ENCODE data around the gene CCDC30. TPM values are rescaled to one million over a fixed set of nuclear protein-coding genes. Genes with fewer than 3 reads are reported as not detected.
"Not testable (repeated sequence)": the region's sequence is repeated elsewhere in the genome, so short reads cannot be mapped to it uniquely, and the experiment has no call there.

CCDC30 gene
- total RNA-seq, 1 experiment from 2014 or later = 0.34 TPM

DNA sequence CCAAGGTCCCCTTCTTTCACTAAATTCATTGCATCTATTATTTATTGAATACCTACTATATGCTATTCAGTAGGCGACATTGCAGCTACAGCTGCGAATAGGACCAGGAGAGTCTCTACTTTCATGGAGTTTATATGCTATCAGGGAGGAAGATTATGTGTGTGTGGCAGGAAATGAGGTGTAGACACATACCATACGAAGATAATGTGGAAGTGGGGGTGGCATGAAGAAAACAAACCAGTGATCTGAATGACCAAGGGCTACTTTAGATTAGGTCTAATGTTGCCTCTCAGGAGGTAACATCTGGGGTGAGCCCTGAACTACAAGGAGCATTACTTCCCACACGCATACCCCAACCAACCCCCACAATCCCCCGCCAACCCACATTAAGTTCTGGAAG, 194.1 kb downstream of the CCDC30 start:
- DNase-seq (ENCODE audit: low read depth) = no peak

DNA sequence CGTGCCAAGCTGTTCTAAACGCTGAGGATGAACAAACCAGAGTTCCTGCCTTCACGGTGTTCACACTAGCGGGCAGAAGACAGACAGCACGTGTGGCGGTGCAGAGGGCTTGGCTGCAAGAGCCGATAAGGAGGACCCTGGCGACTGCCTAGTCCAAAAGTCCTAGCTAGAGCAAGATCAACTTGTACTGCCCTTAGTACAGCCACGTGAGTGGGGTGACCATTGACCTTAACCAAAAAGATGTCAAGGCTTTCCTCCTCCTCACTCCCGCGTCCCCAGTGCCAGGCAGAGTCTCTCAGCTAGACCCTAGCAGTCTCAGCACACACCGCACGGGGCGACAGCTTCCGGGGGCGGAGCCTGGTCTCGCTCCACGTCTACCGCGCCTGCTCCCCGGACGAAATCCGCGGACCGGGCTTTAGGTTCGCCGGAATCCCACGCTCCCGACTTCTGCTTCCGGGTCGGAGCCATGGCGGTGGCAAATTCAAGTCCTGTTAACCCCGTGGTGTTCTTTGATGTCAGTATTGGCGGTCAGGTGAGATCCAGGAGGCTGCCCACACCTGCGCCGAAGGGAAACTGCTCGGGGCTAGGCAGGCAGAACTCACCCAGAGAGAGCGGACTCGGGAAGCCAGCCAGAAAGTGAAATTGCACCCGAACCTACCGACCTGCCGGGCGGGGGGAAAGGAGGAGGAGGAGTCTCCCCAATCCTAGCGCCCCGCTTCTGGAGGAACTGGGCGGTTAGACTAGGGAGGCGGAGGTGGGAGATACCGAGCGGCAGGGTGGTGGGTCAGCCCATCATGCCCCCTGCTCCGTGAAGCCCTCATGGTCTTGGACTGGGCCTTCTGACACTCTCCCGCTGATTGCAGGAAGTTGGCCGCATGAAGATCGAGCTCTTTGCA, 195.1 kb downstream of the CCDC30 start, which contains the start of gene PPIH:
Gene PPIH, plus strand, starts transcription at position 443 of the 896 bp plus-strand sequence. Its CDS starts 24 bp downstream, at position 467.
- DNase-seq (ENCODE audit: low read depth) = peak; percentile 93

DNA sequence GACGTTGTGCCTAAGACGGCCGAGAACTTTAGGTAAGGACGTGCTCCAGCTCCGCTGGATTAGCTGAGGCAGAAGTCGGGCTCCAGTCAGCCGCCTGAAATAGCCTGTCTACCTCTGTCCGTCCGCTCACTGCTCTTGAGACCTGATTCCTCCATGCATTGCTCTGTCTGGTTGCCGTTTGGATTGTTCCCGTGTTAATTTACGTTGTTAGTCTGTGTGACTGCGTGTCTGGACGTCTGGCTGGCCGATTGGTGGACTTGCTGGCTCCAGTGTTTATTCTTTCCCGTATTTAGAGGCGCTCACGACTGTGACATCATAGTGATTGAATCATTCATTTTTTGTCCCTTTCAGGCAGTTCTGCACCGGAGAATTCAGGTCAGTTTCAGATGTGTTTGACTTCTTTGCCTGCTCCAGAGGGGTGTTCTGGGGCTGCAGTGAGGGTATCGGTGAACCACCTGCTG, 195.8 kb downstream of the CCDC30 start:
- DNase-seq (ENCODE audit: low read depth) = peak; percentile 39

DNA sequence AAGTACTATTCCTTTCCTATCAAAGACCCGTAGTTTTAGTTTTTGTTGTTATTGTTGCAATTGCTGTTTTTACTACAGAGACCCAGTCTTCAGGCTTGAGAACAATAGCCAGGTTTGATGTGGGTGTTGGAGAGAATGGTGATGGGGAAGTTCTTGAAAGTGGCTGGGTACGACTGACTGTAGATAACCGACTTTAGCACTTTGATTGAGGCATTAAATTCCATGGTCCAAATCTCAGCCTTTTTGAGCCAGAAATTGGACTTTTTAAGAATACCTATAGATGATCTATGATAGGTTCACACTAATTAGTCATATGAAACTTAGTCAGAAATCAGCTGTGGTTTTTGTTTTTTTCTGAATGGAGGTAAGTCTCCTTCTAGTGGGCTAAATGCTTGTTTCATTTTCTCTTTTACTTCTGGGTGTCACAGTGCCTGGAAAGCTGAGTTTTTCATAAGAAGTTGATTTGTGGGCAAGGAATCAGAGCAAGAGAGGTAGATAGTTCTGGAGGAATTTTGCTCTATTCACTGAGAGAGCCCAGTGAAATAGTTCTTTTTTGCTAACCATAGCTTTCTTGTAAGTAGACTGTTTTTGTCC, 197.9 kb downstream of the CCDC30 start:
- no peak for DNase-seq (ENCODE audit: low read depth)

DNA sequence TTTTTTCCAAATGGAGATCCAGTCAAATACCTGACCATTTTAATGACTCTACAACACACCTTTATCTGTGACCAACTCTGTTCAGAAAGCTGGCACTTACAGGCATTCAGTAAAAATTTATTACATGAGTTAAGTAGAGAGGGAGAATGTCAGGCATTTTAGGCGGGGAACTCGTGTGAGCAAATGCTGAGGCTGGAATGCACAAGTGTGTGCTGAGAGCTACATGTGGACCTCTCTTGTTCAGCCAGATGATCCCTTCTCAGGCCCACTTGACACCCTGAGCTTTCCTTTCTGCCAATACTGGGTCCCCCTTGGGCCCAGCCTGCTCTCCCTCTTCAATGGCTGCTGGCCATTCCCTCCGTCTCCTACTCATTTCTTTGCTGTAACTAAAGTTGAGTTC, 206.8 kb downstream of the CCDC30 start:
- DNase-seq (ENCODE audit: low read depth) = no peak

DNA sequence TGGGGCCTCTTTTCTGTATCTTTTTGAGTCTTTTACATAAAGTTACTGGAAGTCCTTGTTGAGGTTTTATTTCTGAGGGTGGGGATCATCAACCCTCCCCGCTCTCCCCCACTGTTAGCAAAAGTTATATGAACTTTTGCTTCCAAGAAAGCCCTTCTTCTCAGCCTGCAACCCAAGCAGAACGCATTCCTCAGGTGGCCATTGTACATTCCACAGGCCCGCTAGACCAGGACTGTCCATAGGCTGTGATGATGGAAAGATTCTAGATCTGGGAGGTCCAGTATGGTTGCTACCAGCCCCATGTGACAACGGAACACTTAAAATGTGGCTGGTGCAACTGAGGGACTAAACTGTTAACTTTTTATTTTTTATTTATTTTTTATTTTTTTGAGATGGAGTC, 207.3 kb downstream of the CCDC30 start:
- DNase-seq (ENCODE audit: low read depth) = no peak

DNA sequence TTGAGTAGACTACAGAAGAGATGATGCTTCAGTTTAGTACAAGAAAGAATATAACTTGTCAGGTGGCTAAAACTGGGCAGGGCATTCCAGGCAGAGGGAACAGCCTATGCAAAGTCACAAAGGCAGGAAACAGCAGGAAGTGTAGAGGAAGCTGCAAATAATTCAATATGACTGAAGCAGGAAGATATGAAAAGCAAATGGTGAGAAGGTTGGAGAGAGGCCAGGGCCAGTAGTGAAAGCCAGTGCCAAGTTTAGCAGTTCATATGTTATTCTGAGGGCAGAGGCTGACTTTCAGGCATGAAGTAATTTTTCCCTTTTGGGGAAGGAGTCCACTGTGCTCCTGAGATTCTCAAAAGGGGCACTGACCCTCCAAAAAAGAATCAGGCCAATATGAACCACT, 211.1 kb downstream of the CCDC30 start:
- DNase-seq (ENCODE audit: low read depth) = no peak

DNA sequence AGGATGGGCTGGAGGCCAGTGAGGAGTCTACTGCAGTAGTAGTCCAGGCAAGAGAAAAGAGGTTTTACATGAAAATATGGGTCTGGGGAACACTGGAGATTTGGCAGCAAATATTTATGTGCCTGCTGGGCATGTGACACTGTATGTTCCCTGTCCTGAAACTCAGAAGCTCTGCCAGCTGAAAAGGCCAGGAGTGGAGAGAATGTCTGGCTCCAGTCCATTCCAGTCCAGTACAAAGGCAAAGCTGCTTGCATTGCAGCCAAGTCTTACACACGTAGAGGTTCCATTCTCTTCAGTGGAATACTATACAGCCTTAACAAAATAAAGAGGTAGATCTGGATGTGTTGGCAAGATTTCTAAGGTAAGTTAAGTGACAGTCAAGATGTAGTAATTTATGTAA, 211.6 kb downstream of the CCDC30 start:
- no peak for DNase-seq (ENCODE audit: low read depth)

DNA sequence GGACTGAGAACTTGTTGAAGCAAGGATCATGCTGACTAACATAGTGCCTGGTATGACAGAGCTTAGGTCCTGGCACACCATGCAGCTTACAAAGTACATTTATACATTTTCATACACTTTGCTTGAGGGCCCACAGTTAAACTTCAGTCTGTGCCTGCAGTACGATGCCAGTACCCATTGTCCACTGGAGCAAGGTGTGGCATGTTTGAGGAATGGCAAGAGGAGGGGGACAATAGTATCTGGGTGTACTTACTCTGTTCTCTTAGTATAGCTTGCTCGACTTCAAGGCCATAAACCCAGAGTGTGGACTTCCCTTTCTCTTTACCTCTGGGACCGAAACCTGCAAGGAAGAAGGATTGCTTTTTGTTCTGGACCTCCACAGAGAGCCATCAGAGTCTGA, 212.4 kb downstream of the CCDC30 start:
- DNase-seq (ENCODE audit: low read depth) = no peak

DNA sequence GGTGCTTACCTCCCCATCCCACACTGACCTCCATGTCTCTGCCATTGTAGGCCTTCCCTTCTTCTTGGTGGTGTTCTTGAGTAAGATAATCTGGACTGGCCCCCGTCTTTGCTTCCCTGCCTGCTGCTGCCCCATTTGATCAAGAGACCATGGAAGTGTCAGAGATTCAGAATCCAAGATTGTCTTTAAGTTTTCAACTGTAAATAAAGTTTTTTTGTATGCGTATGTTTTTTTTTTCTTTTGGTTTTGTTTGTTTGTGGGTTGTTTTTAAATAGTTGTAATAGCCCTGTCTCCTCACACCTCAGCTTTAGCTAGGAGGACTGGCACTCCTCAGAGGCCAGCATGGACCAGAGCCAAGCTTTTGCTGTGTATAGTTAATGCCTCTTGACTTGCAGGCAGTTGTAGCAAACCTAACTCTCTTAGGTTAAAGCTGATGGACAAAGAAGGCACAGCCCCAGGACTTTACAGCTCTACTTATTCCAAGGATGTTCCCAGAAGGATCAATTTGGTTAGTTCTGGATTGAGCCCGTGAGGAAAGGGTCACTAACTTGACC, 213.5 kb downstream of the CCDC30 start:
- no peak for DNase-seq (ENCODE audit: low read depth)

DNA sequence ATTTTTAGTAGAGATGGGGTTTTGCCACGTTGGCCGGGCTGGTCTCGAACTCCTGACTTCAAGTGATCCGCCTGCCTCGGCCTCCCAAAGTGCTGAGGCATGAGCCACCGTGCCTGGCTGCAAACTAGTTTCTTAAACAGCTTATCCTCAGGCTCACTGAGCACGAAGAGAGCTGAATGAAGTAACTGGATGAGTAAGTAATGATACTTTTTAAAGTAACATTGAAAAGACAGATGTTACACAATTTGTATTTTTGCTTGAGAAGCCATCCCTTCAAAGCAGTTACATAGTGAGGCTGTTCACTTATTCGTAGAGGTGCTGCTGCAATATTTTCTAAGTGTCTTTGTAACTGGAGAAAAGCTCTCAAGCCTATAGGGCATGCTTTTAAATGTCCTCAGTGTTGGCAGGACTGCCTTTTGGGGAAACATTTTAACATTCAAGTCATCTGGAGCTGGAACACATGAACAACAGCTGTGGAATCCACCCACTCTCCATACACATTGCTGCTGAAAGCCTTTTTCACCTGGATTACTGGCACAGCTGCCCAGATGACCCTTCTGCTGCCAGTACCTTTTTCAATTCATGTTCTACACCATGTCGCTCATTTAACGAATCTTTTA, 216.4 kb downstream of the CCDC30 start:
- DNase-seq (ENCODE audit: low read depth) = no peak

DNA sequence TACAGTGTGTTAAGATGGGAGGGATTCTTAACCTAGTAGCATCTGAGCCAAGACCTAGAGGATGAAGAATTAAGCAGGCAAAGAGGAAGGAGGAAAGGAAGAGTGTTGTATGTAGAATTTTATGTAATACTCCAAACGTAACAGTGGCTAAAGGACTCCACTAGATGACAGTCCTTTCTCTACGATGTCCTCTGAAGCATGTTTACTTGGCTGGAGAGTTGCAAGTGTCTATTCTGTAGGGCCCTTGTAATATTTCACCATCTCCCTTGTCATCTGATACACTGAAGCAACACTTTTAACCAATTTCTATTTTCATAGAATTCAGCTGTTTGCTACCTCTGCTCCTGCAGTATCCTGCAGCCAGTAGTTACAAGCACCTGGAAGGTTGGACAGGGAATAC, 217.0 kb downstream of the CCDC30 start:
- no peak for DNase-seq (ENCODE audit: low read depth)

DNA sequence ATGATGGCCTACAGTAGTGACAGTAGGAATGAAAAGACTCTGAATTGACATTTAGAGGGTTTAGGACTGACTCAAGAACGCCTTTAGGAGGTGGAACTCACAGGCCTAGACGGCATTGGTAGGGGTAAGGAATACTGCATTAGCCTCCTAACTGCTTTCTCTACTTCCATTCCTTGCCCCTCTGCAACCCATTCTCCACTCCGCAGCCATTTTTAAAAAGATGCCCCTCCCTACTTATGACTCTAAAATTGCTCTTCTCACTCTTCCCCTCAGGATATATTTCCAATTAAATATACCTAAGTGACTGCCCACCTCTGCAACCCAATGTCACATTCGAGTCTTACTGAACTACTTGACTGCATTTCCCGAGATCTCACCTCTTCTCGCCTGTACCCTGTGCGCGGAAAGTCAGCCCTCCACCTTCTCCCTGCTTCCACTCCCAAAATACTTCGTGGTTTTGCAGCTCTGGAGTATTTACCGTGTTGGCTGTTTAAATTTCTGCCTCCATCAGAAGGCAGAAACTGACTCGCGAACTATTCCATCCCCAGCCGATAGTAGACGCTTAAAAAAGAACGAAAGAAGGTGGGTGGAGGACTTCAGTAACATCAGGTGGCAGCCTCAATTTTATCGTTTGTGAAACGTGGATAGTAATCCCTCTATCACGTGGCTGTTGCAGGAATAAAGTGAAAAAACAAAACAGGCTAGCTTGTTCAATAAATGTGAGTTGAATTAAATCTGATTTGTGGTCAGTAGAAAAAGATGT, 218.0 kb downstream of the CCDC30 start:
- peak; percentile 28 for DNase-seq (ENCODE audit: low read depth)

DNA sequence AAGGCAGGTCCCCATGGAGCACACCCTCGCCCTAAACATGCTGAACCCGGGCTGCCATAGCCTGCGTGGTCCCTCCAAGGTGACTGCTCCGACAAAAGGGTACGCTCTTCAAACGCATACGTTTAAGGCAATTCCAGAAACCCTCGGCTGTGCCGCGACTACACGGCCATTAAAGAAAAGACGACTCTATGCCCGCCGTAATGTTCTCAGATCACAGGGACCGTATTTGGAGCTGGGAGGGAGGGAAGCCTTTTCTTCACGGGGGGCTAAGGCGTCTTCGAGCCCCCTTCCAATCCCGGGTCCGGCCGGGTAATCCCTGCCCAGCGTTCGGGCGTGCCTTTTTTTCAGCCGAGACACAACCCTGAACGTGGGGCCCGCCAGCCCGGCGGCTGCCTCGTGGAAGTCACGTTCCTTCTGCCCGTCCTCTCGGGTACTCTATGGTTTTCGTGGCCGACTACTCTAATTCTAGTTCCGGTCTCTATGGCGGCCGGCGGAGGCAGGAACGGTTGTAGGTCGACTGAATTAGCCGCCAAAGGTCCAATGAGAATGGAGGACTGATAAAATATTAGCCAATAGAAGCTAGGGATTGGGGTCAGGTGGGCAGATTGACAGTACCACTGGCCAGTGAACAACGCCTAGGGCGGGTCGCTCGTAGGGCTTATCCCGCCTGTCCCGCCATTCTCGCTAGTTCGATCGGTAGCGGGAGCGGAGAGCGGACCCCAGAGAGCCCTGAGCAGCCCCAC, 218.8 kb downstream of the CCDC30 start, which contains the start of gene YBX1:
Gene YBX1, plus strand, starts transcription at position 678 of the 743 bp plus-strand sequence. CDS start 148 bp downstream, outside the sequence.
- peak; percentile 99 for DNase-seq (ENCODE audit: low read depth)

DNA sequence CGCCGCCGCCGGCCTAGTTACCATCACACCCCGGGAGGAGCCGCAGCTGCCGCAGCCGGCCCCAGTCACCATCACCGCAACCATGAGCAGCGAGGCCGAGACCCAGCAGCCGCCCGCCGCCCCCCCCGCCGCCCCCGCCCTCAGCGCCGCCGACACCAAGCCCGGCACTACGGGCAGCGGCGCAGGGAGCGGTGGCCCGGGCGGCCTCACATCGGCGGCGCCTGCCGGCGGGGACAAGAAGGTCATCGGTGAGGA, 219.3 kb downstream of the CCDC30 start:
- not testable (repeated sequence) for DNase-seq (ENCODE audit: low read depth)

DNA sequence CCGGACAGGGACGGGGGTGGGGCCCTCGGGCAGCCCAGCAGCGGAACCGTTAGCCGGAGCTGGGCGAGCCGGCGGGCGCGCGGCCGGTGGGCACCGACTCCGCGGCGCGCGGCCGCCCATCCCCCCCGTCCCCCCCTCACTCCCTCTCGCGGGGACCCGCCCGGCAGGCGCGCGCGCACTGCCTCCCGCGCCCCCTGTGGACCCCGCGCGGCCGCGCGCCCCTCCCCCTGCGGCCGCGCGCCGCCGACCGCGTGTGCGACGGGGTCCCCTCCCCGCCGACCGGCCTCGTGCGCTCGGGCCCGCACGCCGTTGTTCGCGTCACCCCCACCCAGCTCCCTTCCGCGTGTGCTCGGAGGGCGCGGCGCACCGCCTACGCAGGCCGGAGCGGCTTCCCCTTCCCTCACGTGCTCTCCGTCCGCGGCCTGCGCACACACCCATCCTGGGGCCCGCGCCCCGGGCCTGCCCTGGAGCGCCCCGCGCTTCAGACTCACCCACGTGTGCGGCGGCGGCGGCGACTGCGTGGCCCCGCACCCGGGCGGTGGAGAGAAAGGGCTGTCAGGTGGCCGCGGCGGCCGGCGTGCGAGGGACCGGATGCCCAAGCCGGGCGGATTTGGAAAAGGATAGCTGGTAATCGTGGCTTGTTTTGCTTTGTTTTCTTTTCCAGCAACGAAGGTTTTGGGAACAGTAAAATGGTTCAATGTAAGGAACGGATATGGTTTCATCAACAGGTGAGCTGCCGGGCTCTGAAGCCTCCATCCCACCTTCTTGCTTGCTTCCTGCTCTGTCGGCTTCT, 219.8 kb downstream of the CCDC30 start:
- peak; percentile 58 for DNase-seq (ENCODE audit: low read depth)

DNA sequence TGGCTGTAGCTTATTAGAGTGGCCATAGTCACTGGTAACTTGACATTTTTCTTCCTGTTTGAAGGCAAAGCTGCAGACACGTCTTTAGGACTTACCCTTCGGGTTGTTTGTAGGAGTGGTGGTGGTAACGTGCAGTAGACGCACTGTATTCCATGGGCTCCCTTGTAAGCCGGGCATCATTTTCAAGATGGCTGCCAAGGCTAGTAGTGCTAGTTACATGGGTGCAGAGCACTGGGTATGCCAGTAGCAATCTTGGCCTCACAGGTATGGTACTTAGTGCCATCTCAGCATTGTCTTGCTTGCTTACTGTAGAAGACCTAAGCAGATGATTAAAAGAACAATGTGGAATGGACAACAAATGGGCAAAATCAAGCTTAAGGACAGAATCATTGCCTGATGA, 221.1 kb downstream of the CCDC30 start:
- DNase-seq (ENCODE audit: low read depth) = no peak

DNA sequence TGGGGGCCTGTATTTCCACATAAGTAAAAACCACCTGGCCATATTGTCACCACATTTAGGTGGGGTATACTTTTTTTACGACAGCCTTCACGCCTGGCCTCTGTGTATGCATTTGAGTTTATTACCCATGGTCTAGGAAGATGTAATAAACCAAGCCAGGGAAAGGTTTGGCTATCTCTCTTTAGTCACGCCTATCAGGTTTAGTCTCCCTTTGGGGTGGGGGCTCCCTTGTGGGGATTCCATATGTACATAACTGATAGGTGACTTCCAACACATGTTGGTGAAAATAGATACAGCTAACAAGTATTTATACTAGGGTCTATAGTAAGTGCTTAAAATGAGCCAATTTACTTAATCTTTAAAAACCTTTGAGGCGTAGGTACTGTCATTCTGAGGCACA, 223.3 kb downstream of the CCDC30 start:
- no peak for DNase-seq (ENCODE audit: low read depth)

DNA sequence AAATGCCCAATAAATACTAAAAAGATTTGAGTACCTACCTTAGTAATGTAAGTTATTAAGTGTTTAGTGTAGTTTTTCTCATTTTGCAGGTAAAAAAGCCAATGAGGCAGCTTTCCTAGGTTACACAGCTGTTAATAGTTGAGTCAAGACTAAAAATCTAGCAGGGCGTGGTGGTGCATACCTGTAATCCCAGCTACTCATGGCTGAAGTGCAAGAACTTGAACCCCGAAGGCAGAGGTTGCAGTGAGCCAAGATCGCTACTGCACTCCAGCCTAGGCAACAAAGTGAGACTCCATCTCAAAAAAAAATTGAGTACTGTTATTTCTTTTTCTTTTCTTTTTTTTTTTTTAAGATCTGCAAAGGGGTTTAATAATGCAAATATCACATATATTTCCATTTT, 226.8 kb downstream of the CCDC30 start:
- DNase-seq (ENCODE audit: low read depth) = no peak

DNA sequence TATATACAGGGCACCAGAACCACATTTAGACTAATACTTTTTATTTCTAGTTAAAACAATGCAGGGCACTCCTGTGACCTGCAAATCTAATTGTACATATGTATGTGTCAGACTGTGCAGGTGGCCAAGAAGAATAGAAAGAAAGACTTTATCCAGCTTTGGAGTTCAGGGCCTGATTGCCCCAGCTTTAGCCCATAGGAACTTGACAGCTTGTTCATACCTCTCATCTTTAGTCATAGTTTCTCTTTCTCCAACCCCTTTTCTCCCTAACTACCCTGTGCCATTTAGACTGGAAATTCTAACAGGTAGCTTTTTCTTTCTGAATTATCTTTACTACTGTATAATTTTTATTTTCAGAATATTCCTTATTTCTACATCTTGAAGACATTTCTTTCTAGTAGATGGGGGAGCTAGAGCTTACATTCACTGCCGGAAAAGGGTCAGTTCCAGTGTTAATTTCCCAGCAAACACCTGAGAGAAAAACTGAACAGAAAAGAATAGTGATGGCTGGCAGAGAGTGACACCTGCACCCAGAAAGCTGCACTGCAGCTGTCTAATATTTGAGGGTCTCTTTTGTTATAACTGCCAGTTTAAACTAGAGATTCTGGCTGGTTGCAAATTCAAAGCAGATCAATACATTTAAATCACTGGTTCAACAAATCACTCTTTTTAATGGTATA, 227.5 kb downstream of the CCDC30 start:
- DNase-seq (ENCODE audit: low read depth) = peak; percentile 9

Measured in M059J (cell line).